Measurements from ENCODE around the gene CCL13.

CCL13 gene

GRCh38 chr17:34386697-34387550 is 30.6 kb downstream of the CCL13 start:
- no peak for DNase-seq

GRCh38 chr17:34387566-34387965 is 31.3 kb downstream of the CCL13 start:
- no peak for DNase-seq

GRCh38 chr17:34389126-34389750 is 33.0 kb downstream of the CCL13 start:
- DNase-seq, result no peak

- no peak for DNase-seq
Measured at GRCh38 chr17:34390649-34391048, 34.4 kb downstream of the CCL13 start.

GRCh38 chr17:34391241-34391640 is 35.0 kb downstream of the CCL13 start:
- DNase-seq, result no peak

GRCh38 chr17:34393401-34393800 is 37.1 kb downstream of the CCL13 start:
- DNase-seq, result no peak

- no peak for DNase-seq
Measured at GRCh38 chr17:34397265-34397664, 41.0 kb downstream of the CCL13 start.

- DNase-seq, result no peak
Measured at GRCh38 chr17:34398990-34399389, 42.7 kb downstream of the CCL13 start.

GRCh38 chr17:34399725-34400124 is 43.4 kb downstream of the CCL13 start:
- DNase-seq, result no peak

GRCh38 chr17:34400301-34400931 is 44.1 kb downstream of the CCL13 start:
- no peak for DNase-seq

GRCh38 chr17:34401165-34401564 is 44.9 kb downstream of the CCL13 start:
- DNase-seq, result no peak

- DNase-seq, result no peak
Measured at GRCh38 chr17:34403006-34403405, 46.7 kb downstream of the CCL13 start.

GRCh38 chr17:34406226-34406625 is 49.9 kb downstream of the CCL13 start:
- DNase-seq, result no peak
